ENCODE data around the gene SBF2.

DNA sequence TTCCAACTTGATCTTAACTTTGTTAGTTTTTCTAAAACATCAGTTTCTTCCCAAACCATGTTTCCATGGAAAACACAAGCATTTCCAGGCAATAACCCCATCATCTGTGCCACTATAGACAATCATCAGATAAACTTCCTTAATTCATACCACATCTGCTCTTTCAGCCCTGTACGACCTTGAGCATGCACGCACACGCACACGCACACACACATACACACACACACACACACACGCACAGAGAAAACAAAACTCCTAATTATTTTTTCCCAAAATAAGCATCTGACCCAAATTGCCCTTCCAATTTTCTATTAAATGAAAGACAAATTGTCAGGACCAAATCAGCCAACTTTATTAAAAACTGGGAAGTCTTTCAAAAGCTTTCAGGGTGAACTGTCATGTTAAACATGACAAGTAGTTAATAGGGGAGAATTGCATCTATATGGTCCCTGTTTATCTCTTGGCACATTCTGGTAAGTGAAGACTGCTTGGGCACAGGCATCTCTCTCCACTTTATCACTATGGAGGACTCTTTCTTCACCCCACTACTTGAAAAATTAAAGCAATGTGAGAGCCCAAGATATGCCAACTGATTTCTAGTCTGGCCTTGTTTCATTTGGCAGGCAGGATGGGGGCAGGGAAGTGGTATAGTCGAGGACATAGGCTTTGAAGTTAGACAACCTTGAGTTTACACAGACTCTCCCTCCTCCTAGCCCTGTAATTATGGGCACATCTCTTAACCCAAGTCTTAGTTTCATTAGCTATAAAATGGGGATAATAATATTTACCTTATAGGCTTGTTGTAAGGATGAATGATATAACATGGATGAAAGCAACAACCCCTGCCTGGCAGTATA is 25.9 kb upstream of the SBF2 start:
- TF ChIP-seq, protein P1, sequence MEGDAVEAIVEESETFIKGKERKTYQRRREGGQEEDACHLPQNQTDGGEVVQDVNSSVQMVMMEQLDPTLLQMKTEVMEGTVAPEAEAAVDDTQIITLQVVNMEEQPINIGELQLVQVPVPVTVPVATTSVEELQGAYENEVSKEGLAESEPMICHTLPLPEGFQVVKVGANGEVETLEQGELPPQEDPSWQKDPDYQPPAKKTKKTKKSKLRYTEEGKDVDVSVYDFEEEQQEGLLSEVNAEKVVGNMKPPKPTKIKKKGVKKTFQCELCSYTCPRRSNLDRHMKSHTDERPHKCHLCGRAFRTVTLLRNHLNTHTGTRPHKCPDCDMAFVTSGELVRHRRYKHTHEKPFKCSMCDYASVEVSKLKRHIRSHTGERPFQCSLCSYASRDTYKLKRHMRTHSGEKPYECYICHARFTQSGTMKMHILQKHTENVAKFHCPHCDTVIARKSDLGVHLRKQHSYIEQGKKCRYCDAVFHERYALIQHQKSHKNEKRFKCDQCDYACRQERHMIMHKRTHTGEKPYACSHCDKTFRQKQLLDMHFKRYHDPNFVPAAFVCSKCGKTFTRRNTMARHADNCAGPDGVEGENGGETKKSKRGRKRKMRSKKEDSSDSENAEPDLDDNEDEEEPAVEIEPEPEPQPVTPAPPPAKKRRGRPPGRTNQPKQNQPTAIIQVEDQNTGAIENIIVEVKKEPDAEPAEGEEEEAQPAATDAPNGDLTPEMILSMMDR (IDR thresholded peaks at IDR 0.05; ENCODE audit: low read depth, low read length, poor library complexity, severe bottlenecking), result no peak
- TF ChIP-seq EZH2phosphoT487 (IDR thresholded peaks at IDR 0.05; ENCODE audit: borderline replicate concordance, low read length), result no peak
